ENCODE measurements around the gene ROCK2.
"Not testable (repeated sequence)": the region's sequence is repeated elsewhere in the genome, so short reads cannot be mapped to it uniquely, and the experiment has no call there.

Gene ROCK2

DNA sequence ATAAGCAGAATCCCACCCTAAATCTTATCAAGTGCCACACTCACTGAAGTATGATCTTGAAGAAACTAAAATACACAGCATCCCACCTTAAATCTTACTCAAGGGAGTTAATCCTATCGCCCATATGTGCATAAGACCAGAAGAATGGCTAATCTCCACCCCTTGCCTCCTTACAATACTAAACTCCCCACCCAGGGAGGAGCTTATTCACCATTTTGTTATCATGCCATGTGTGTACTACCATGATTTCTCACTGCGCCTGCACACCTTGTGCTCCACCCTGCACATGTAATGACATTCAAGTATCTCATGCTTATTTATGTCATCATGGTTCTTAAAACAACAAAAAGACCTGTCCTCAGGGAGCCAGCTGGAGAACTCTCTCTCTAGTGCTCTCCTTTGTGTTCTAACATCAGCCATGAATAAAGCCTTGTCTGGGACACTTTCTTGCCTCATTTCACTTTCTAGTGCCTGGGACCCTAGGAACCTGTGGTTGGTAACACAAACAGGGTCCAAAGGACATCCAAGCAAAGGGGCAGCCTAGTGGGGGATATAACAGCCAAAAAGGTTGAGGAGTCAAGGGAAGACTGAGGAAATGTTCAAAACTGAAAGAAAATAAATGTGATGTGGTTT, 101.8 kb downstream of the ROCK2 start:
- Histone ChIP-seq H3K36me3 (ENCODE audit: control insufficient read depth in 1 of 2, insufficient read depth in 2 of 2, low read length in 2 of 2) (no peaks in the 10 kb centered on the region), H3K27ac (ENCODE audit: low read length) (no peak overlapping the region)

DNA sequence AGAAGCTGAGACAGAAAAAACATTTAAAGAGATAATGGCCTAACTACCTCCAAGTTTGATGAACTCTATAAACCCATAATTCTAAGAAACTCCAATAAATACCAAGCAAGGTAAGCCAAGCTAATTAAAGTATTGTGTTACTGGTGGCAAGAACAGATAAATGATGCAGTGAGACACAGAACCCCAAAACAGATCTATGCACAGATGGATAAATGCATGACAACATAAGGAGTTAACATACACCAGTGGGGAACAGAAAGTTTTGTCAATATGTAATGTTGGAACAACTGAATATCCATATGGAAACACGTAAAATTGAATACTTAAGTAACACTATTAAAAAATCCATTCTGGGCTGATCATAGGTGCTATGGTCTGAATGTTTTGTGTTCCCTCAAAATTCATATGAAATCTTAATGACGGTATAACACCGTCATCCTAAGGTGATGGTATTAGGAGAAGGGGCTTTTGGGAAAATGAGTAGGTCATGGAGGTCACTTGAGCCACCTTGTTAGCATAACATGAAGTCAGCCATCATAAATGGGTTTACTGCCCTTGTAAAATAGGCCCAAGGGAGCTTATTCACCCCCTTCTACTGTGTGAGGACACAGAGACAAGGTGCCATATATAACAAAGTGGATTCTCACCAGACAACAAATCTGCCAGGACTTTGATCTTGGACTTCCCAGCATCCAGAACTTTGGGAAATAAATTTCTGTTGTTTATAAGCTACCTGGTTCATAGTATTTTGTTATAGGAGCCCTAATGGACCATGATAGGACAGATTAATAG, 102.8 kb downstream of the ROCK2 start:
- H3K27me3 ChIP-seq (ENCODE audit: low read depth, low read length): no peaks in the 10 kb centered on the region

More for the DNA sequence above, 101.8 kb downstream of the ROCK2 start:
- Histone ChIP-seq H3K4me3 (ENCODE audit: low read depth in 1 of 2, low read length in 2 of 2) (no peak overlapping the region), H3K4me1 (ENCODE audit: control insufficient read depth in 1 of 2, insufficient read depth in 2 of 2, low read length in 2 of 2) (peaks cover 0 to 4% of the 10 kb centered on the region in 2 donors), H3K27me3 (ENCODE audit: low read depth, low read length) (no peaks in the 10 kb centered on the region), H3K9me3 (ENCODE audit: control insufficient read depth in 1 of 2, low read length in 2 of 2) (no peaks in the 10 kb centered on the region)

GRCh38 chr2:11239666-11240462, 104.6 kb downstream of the ROCK2 start:
- Histone ChIP-seq H3K27ac (ENCODE audit: low read length) (no peak overlapping the region), H3K4me3 (ENCODE audit: low read depth in 1 of 2, low read length in 2 of 2) (no peak overlapping the region), H3K9me3 (ENCODE audit: control insufficient read depth in 1 of 2, low read length in 2 of 2) (no peaks in the 10 kb centered on the region), H3K36me3 (ENCODE audit: control insufficient read depth in 1 of 2, insufficient read depth in 2 of 2, low read length in 2 of 2) (no peaks in the 10 kb centered on the region), H3K4me1 (ENCODE audit: control insufficient read depth in 1 of 2, insufficient read depth in 2 of 2, low read length in 2 of 2) (peaks cover 0 to 4% of the 10 kb centered on the region in 2 donors), H3K27me3 (ENCODE audit: low read depth, low read length) (no peaks in the 10 kb centered on the region)

More for the DNA sequence above, 102.8 kb downstream of the ROCK2 start:
- peaks cover 0 to 4% of the 10 kb centered on the region in 2 donors for H3K4me1 ChIP-seq (ENCODE audit: control insufficient read depth in 1 of 2, insufficient read depth in 2 of 2, low read length in 2 of 2)
- H3K4me3 ChIP-seq (ENCODE audit: low read depth in 1 of 2, low read length in 2 of 2): no peak overlapping the region
- H3K9me3 ChIP-seq (ENCODE audit: control insufficient read depth in 1 of 2, low read length in 2 of 2): no peaks in the 10 kb centered on the region
- H3K36me3 ChIP-seq (ENCODE audit: control insufficient read depth in 1 of 2, insufficient read depth in 2 of 2, low read length in 2 of 2): no peaks in the 10 kb centered on the region
- H3K27ac ChIP-seq (ENCODE audit: low read length): no peak overlapping the region

DNA sequence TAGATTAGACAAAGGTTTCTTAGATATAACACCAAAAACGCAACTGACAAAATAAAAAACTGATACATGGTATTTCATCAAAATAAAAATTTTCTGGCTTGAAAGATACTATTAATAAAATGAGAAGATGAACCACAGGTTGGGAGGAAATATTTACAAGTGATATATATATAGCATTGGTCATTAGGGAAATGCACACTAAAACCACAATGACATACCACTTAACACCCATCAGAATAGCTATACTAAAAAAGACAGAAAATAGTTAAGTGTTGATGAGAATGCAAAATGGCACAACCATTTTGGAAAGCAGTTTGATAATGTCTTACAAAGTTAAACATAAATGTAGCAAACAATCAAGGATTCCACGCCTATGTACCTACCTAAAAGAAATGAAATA, 105.3 kb downstream of the ROCK2 start:
- Histone ChIP-seq H3K4me1 (ENCODE audit: control insufficient read depth in 1 of 2, insufficient read depth in 2 of 2, low read length in 2 of 2) (peaks cover 0 to 2% of the 10 kb centered on the region in 2 donors), H3K9me3 (ENCODE audit: control insufficient read depth in 1 of 2, low read length in 2 of 2) (no peaks in the 10 kb centered on the region), H3K27ac (ENCODE audit: low read length) (no peak overlapping the region), H3K36me3 (ENCODE audit: control insufficient read depth in 1 of 2, insufficient read depth in 2 of 2, low read length in 2 of 2) (no peaks in the 10 kb centered on the region), H3K27me3 (ENCODE audit: low read depth, low read length) (no peaks in the 10 kb centered on the region), H3K4me3 (ENCODE audit: low read depth in 1 of 2, low read length in 2 of 2) (no peak overlapping the region)

DNA sequence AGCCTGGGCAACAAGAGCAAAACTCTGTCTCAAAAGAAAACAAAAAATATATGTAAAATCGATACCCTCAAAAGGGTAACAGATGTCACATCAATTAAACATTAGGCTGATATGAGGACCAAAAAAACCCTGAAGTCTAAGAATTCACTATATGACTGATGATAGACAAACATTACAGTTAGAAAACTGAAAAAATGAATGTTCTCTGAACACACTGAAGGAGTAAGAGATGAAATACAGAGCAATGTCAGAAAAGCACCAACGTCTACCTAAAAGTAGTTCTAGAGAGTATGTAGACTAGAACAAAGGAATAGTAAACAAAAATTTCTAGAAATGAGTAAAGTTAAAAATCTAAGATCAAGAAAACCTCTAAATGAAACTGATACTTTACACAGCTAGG, 107.3 kb downstream of the ROCK2 start:
- no peaks in the 10 kb centered on the region for H3K9me3 ChIP-seq (ENCODE audit: control insufficient read depth in 1 of 2, low read length in 2 of 2)
- H3K27me3 ChIP-seq (ENCODE audit: low read depth, low read length): no peaks in the 10 kb centered on the region
- H3K27ac ChIP-seq (ENCODE audit: low read length): no peak overlapping the region
- no peak overlapping the region for H3K4me3 ChIP-seq (ENCODE audit: low read depth in 1 of 2, low read length in 2 of 2)
- no peaks in the 10 kb centered on the region for H3K4me1 ChIP-seq (ENCODE audit: control insufficient read depth in 1 of 2, insufficient read depth in 2 of 2, low read length in 2 of 2)
- no peaks in the 10 kb centered on the region for H3K36me3 ChIP-seq (ENCODE audit: control insufficient read depth in 1 of 2, insufficient read depth in 2 of 2, low read length in 2 of 2)

- Histone ChIP-seq H3K9me3 (ENCODE audit: control insufficient read depth in 1 of 2, low read length in 2 of 2) (no peaks in the 10 kb centered on the region), H3K27me3 (ENCODE audit: low read depth, low read length) (no peaks in the 10 kb centered on the region), H3K36me3 (ENCODE audit: control insufficient read depth in 1 of 2, insufficient read depth in 2 of 2, low read length in 2 of 2) (no peaks in the 10 kb centered on the region), H3K4me1 (ENCODE audit: control insufficient read depth in 1 of 2, insufficient read depth in 2 of 2, low read length in 2 of 2) (no peaks in the 10 kb centered on the region), H3K4me3 (ENCODE audit: low read depth in 1 of 2, low read length in 2 of 2) (no peak overlapping the region), H3K27ac (ENCODE audit: low read length) (no peak overlapping the region)
These were observed 108.1 kb downstream of the ROCK2 start for GRCh38 chr2:11236335-11236734.

DNA sequence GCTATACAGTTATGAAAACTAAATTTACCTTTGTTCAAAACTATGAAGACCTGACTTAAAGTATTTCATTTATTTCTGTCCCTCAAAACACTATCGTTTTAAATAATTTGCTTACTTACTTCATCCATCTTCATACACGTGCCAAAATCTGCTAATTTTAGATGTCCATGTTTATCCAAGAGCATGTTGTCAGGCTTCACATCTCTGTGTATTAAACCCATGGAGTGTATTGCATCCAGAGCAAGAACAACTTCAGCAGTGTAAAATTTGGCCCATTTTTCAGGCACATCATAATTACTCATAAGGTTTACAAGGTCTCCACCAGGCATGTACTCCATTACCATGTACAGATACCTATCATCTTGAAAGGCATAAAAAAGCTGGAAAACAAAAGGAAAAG, 108.9 kb downstream of the ROCK2 start:
- Histone ChIP-seq H3K9me3 (ENCODE audit: control insufficient read depth in 1 of 2, low read length in 2 of 2) (no peaks in the 10 kb centered on the region), H3K4me3 (ENCODE audit: low read depth in 1 of 2, low read length in 2 of 2) (no peak overlapping the region), H3K27ac (ENCODE audit: low read length) (no peak overlapping the region), H3K36me3 (ENCODE audit: control insufficient read depth in 1 of 2, insufficient read depth in 2 of 2, low read length in 2 of 2) (no peaks in the 10 kb centered on the region), H3K27me3 (ENCODE audit: low read depth, low read length) (no peaks in the 10 kb centered on the region), H3K4me1 (ENCODE audit: control insufficient read depth in 1 of 2, insufficient read depth in 2 of 2, low read length in 2 of 2) (no peaks in the 10 kb centered on the region)

GRCh38 chr2:11234309-11234708, 110.1 kb downstream of the ROCK2 start:
- H3K4me1 ChIP-seq (ENCODE audit: control insufficient read depth in 1 of 2, insufficient read depth in 2 of 2, low read length in 2 of 2): no peaks in the 10 kb centered on the region
- no peaks in the 10 kb centered on the region for H3K27me3 ChIP-seq (ENCODE audit: low read depth, low read length)
- H3K36me3 ChIP-seq (ENCODE audit: control insufficient read depth in 1 of 2, insufficient read depth in 2 of 2, low read length in 2 of 2): no peaks in the 10 kb centered on the region
- no peak overlapping the region for H3K27ac ChIP-seq (ENCODE audit: low read length)
- H3K4me3 ChIP-seq (ENCODE audit: low read depth in 1 of 2, low read length in 2 of 2): no peak overlapping the region
- no peaks in the 10 kb centered on the region for H3K9me3 ChIP-seq (ENCODE audit: control insufficient read depth in 1 of 2, low read length in 2 of 2)

DNA sequence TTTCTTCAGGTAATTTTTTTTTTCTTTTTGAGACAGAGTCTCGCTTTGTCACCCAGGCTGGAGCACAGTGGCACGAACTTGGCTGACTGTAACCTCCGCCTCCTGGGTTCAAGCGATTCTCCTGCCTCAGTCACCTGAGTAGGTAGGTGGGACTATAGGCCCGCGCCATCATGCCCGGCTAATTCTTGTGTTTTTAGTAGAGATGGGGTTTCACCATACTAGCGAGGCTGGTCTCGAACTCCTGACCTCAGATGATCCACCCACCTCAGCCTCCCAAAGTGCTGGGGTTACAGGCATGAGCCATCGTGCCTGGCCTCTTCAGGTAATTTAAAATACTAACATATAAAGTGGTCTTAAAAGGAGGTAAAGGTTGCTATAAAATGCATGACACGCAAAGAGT, 113.2 kb downstream of the ROCK2 start:
- not testable (repeated sequence) for H3K4me1 ChIP-seq (ENCODE audit: control insufficient read depth in 1 of 2, insufficient read depth in 2 of 2, low read length in 2 of 2); H3K9me3 ChIP-seq (ENCODE audit: control insufficient read depth in 1 of 2, low read length in 2 of 2); H3K4me3 ChIP-seq (ENCODE audit: low read depth in 1 of 2, low read length in 2 of 2); H3K27ac ChIP-seq (ENCODE audit: low read length); H3K27me3 ChIP-seq (ENCODE audit: low read depth, low read length); H3K36me3 ChIP-seq (ENCODE audit: control insufficient read depth in 1 of 2, insufficient read depth in 2 of 2, low read length in 2 of 2)

GRCh38 chr2:11228692-11229091, 115.7 kb downstream of the ROCK2 start:
- no peak overlapping the region for H3K4me3 ChIP-seq (ENCODE audit: low read depth in 1 of 2, low read length in 2 of 2)
- no peaks in the 10 kb centered on the region for H3K27me3 ChIP-seq (ENCODE audit: low read depth, low read length)
- H3K9me3 ChIP-seq (ENCODE audit: control insufficient read depth in 1 of 2, low read length in 2 of 2): no peaks in the 10 kb centered on the region
- peaks cover 0 to 6% of the 10 kb centered on the region in 2 donors for H3K36me3 ChIP-seq (ENCODE audit: control insufficient read depth in 1 of 2, insufficient read depth in 2 of 2, low read length in 2 of 2)
- H3K27ac ChIP-seq (ENCODE audit: low read length): no peak overlapping the region
- H3K4me1 ChIP-seq (ENCODE audit: control insufficient read depth in 1 of 2, insufficient read depth in 2 of 2, low read length in 2 of 2): no peaks in the 10 kb centered on the region

DNA sequence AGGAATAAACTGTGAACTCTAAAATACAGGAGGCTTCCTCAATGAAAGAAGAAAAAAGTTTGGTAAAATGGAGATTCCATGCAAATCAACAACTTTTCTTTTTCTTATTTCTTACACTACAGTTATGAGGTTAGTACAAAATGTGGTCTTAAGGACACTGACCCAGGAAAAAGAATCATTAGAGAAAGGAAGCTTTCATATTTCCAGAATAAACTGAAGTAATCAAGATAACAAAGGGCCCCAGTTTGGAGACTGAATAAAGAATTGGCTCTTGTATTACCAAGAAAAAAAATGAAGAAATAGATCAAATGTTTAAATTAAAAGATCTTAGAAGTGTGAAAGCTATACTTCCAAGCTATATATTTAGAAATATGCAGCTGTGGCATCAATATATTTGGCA, 116.8 kb downstream of the ROCK2 start:
- Histone ChIP-seq H3K9me3 (ENCODE audit: control insufficient read depth in 1 of 2, low read length in 2 of 2) (no peaks in the 10 kb centered on the region), H3K4me3 (ENCODE audit: low read depth in 1 of 2, low read length in 2 of 2) (no peak overlapping the region), H3K4me1 (ENCODE audit: control insufficient read depth in 1 of 2, insufficient read depth in 2 of 2, low read length in 2 of 2) (no peaks in the 10 kb centered on the region), H3K27ac (ENCODE audit: low read length) (no peak overlapping the region), H3K27me3 (ENCODE audit: low read depth, low read length) (no peaks in the 10 kb centered on the region), H3K36me3 (ENCODE audit: control insufficient read depth in 1 of 2, insufficient read depth in 2 of 2, low read length in 2 of 2) (peaks cover 0 to 15% of the 10 kb centered on the region in 2 donors)
